ENCODE results near the gene SGCA. TPM values are rescaled to one million over a fixed set of nuclear protein-coding genes. Genes with fewer than 3 reads are reported as not detected.

Gene SGCA
- total RNA-seq, 2 donors from 2014 or later, result 1.3 TPM; not detected in 1

DNA sequence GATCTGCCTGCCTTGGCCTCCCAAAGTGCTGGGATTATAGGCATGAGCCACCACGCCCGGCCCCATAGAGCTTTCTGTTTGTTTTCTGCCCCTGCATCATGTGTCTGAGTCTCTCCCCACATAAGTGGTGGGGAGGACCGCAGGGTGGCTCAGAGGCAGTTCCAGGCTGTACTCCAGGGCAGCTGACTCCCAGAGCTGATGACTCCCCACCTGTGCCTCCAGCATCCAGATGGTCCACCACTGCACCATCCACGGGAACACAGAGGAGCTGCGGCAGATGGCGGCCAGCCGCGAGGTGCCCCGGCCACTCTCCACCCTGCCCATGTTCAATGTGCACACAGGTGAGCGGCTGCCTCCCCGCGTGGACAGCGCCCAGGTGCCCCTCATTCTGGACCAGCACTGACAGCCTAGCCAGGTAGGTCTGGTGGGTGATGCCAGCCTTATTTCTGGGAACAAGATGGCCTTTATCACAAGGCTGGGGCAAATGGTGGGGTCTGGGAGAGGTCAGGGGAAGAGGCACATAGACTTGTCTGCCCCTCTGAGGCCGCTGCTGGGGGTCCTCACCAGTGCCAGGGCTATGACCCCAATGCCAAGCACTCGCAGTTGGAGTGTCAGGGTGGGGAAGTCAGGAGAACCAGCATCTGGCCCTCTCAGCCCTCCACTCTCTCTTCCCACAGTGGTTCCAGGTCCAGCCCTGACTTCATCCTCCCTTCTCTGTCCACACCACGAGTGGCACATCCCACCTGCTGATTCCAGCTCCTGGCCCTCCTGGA lies 9.4 kb downstream of the SGCA start:
- Histone ChIP-seq H3K27me3 (no peaks in the 10 kb centered on the region), H3K27ac (no peak overlapping the region), H3K4me1 (peaks cover 26% of the 10 kb centered on the region), H3K4me3 (no peak overlapping the region), H3K9me3 (no peaks in the 10 kb centered on the region), H3K36me3 (replicated peaks in 1 of 2; ENCODE audit: insufficient read depth in 1 of 2, low read depth in 2 of 2) (no peaks in the 10 kb centered on the region)
- no peak for ATAC-seq
- intact Hi-C loops (cut with DNase I), result no loop called here
- TF ChIP-seq POLR2A (IDR thresholded peaks at IDR 0.05) (no peak), CTCF (IDR thresholded peaks at IDR 0.05) (no peak)
- 83 to 85% methylated on average over 6 to 15 of the region's 16 CpGs for WGBS, 2 donors
- no peak for DNase-seq

DNA sequence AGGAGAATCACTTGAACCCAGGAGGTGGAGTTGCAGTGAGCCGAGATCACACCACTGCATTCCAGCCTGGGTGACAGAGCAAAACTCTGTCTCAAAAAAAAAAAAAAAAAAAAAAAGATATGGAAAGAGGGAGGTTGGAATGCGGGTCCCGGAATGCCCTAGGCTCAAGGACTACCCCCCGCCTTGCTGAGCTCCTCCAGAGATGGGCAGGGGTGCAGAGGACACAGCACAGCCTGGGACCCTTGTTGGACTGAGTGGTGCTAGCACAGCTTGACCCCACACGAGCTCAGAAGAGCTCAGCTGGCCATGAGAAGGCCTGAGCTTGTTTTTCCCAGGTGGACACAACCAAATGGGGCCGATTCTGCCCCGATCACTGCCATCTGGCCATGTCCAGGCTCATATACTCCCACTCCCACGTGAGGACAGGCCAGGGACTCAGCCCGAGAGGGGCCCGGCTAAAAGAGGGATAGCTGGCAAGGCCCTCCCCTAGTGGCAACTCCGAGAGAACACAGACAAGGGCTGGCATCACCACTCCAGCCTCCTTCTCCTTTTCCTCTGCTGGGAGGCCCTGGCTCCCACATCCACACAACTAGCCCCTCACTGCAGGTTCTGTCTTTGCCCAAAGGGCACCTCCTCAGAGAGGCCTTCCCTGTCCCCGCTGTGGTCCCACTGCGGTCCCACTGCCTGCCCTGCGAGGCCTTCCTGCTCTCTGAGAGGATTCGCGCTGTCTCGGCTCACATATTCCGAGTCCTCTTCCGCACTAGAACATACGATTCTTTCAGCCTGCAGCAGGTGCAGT lies 11.0 kb downstream of the SGCA start:
- no peaks in the 10 kb centered on the region for H3K27me3 ChIP-seq
- H3K27ac ChIP-seq, result peak overlapping the region in 1 of 4 donors; percentile 69
- no peak for ATAC-seq

DNA sequence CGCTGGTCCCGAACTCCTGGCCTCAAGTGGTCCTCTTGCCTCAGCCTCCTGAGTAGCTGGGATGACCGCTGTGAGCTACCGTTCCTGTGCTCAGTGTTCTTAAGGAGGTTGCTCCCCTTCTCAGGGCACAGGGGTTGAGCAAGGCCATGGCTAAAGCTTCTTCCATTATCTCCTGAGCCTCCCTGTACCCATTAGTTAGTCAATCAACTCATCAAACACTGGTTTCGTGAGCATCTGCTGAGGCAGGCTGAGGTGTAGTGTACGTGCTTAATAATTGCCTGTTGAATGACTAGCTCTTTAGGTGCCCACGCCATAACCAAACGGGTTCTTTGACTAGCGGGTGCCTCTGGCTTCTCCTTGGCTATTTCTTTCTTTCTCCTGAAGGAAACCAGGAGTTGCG lies 11.7 kb downstream of the SGCA start:
- Histone ChIP-seq H3K4me1 (peaks cover 26% of the 10 kb centered on the region), H3K27ac (peak overlapping the region; percentile 21 to 69 (median 66)), H3K36me3 (replicated peaks in 1 of 2; ENCODE audit: insufficient read depth in 1 of 2, low read depth in 2 of 2) (no peaks in the 10 kb centered on the region), H3K9me3 (no peaks in the 10 kb centered on the region), H3K27me3 (no peaks in the 10 kb centered on the region), H3K4me3 (no peak overlapping the region)
- intact Hi-C loops (cut with DNase I), result no loop called here
- DNase-seq, result no peak
- TF ChIP-seq POLR2A (IDR thresholded peaks at IDR 0.05) (no peak), CTCF (IDR thresholded peaks at IDR 0.05) (no peak)
- 93 to 97% methylated on average over 10 of the region's 10 CpGs for WGBS, 2 donors
- no peak for ATAC-seq

More for the DNA sequence above, 11.0 kb downstream of the SGCA start:
- intact Hi-C loops (cut with DNase I), result no loop called here
- no peaks in the 10 kb centered on the region for H3K9me3 ChIP-seq
- H3K36me3 ChIP-seq (replicated peaks in 1 of 2; ENCODE audit: insufficient read depth in 1 of 2, low read depth in 2 of 2), result no peaks in the 10 kb centered on the region
- no peak for DNase-seq
- WGBS, 2 donors, result 91 to 93% methylated on average over 15 to 20 of the region's 20 CpGs
- TF ChIP-seq POLR2A (IDR thresholded peaks at IDR 0.05), result no peak
- TF ChIP-seq CTCF (IDR thresholded peaks at IDR 0.05), result no peak
- H3K4me1 ChIP-seq, result peaks cover 26% of the 10 kb centered on the region
- H3K4me3 ChIP-seq, result no peak overlapping the region

DNA sequence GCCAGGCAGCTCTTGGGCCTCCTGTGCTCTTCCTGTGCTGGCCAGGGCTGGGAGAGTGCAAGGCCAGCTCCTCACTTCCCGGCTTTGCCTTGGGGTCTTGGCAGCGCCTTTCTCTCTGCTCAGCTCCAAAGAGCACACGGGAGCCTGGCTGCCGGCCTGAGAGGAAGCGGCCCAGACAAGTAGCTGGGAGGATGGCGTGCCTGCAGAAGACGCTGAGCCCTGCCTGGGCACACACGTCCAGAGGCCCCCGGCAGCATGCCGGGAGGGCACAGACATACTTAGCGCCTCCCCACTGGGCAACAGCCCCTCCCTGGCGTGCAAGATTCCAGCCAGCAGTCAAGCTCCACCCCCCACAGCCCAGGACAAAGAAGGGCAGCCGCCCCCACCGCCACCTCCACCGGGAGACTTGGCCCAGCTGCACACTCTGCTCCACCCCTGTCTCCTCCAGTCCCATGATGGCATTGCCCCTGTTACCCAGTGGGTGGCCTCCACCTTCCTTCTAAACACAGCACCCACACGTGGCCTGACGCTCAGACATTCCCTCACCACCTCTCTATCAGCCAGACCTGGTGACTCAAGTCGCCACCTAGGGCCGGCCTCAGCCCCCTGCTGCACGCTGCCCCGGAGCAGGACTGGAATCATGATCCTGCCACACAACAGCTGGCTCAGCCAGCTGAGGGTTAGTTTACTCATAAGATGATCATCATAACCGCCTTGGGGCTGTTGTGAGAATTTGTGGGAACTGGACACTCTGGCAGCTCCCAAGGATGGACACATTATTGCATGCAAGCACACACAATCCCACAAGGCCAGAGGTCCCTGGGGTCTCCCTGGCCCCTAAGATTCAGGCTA lies 12.4 kb downstream of the SGCA start:
- intact Hi-C loops (cut with DNase I), result no loop called here
- H3K4me1 ChIP-seq, result peaks cover 26% of the 10 kb centered on the region
- peak overlapping the region; percentile 21 to 69 (median 66) for H3K27ac ChIP-seq
- WGBS, 2 donors, result 4 to 9% methylated on average over 8 to 22 of the region's 22 CpGs
- H3K36me3 ChIP-seq (replicated peaks in 1 of 2; ENCODE audit: insufficient read depth in 1 of 2, low read depth in 2 of 2), result no peaks in the 10 kb centered on the region
- ATAC-seq (peak; percentile 91), DNase-seq (peak; percentile 81 to 91 (median 88))
- no peaks in the 10 kb centered on the region for H3K9me3 ChIP-seq
- H3K27me3 ChIP-seq, result no peaks in the 10 kb centered on the region
- peak; percentile 25 to 73 (median 65) for TF ChIP-seq CTCF (IDR thresholded peaks at IDR 0.05)
- TF ChIP-seq POLR2A (IDR thresholded peaks at IDR 0.05), result peak; percentile 38 to 40 (median 38)
- no peak overlapping the region for H3K4me3 ChIP-seq

Data from body of pancreas (tissue), 4 donors.